HG02678 (cell line): Measurements from ENCODE around the gene SEMA3C.

Experiments used
- ATAC-seq: cut with Tn5 transposase; IDR thresholded peaks from one replicate; pipeline ENCODE4 v1.9.1; 2021; ENCODE audit warnings: mild to moderate bottlenecking, moderate library complexity; ENCODE audit not compliant: unreplicated experiment

SEMA3C gene

GRCh38 chr7:80752954-80753690, 165.7 kb downstream of the SEMA3C start:
- ATAC-seq = no peak

GRCh38 chr7:80749270-80749669, 169.6 kb downstream of the SEMA3C start:
- no peak for ATAC-seq

GRCh38 chr7:80748363-80749042, 170.3 kb downstream of the SEMA3C start:
- no peak for ATAC-seq

GRCh38 chr7:80740778-80741545, 177.9 kb downstream of the SEMA3C start:
- ATAC-seq = no peak

- no peak for ATAC-seq
Observed at GRCh38 chr7:80736371-80737125, 182.3 kb downstream of the SEMA3C start.

GRCh38 chr7:80735330-80735729, 183.5 kb downstream of the SEMA3C start:
- no peak for ATAC-seq

GRCh38 chr7:80734011-80734410, 184.8 kb downstream of the SEMA3C start:
- ATAC-seq = no peak

GRCh38 chr7:80733333-80733915, 185.4 kb downstream of the SEMA3C start:
- no peak for ATAC-seq

GRCh38 chr7:80732630-80733029, 186.2 kb downstream of the SEMA3C start:
- ATAC-seq = no peak

- ATAC-seq = no peak
Observed at GRCh38 chr7:80731281-80731680, 187.6 kb downstream of the SEMA3C start.

- no peak for ATAC-seq
Observed at GRCh38 chr7:80729591-80730320, 189.1 kb downstream of the SEMA3C start.

- no peak for ATAC-seq
Observed at GRCh38 chr7:80726666-80727065, 192.2 kb downstream of the SEMA3C start.

GRCh38 chr7:80725181-80725611, 193.7 kb downstream of the SEMA3C start:
- ATAC-seq = no peak

GRCh38 chr7:80724249-80724871, 194.5 kb downstream of the SEMA3C start:
- no peak for ATAC-seq

- no peak for ATAC-seq
Observed at GRCh38 chr7:80722616-80723195, 196.1 kb downstream of the SEMA3C start.

GRCh38 chr7:80721883-80722615, 196.8 kb downstream of the SEMA3C start:
- ATAC-seq = no peak

- no peak for ATAC-seq
Observed at GRCh38 chr7:80720146-80720545, 198.7 kb downstream of the SEMA3C start.

GRCh38 chr7:80719261-80719660, 199.6 kb downstream of the SEMA3C start:
- ATAC-seq = no peak
